ENCODE results near the gene KLHL1. TPM values are rescaled to one million over a fixed set of nuclear protein-coding genes. Genes with fewer than 3 reads are reported as not detected.

KLHL1 gene
- total RNA-seq, 1 donor, result not detected

- Histone ChIP-seq H3K4me1 (ENCODE audit: insufficient read depth, low read length) (no peaks in the 10 kb centered on the region), H3K36me3 (ENCODE audit: insufficient read depth, low read length) (no peaks in the 10 kb centered on the region), H3K9me3 (ENCODE audit: low read depth, low read length) (no peaks in the 10 kb centered on the region), H2AFZ (ENCODE audit: low read length) (no peak overlapping the region), H3K4me3 (ENCODE audit: insufficient read depth, low read length) (no peak overlapping the region), H4K20me1 (ENCODE audit: insufficient read depth, low read length) (no peaks in the 10 kb centered on the region), H3K4me2 (ENCODE audit: insufficient read depth, low read length) (no peak overlapping the region), H3K79me2 (ENCODE audit: insufficient read depth, low read length) (no peaks in the 10 kb centered on the region), H3K27me3 (ENCODE audit: insufficient read depth, low read length) (no peaks in the 10 kb centered on the region), H3K27ac (ENCODE audit: low read depth, low read length) (no peak overlapping the region)
- DNase-seq (ENCODE audit: insufficient read length, low spot score, missing footprints), result peak; percentile 25
- TF ChIP-seq CTCF (IDR thresholded peaks at IDR 0.05; ENCODE audit: extremely low read depth, low read depth, low read length), result no peak
These were observed 9.6 kb downstream of the KLHL1 start for GRCh38 chr13:70098669-70099068.

GRCh38 chr13:70090036-70090723 lies 18.1 kb downstream of the KLHL1 start:
- TF ChIP-seq CTCF (IDR thresholded peaks at IDR 0.05; ENCODE audit: extremely low read depth, low read depth, low read length), result no peak
- no peak overlapping the region for H3K27ac ChIP-seq (ENCODE audit: low read depth, low read length)
- H3K9me3 ChIP-seq (ENCODE audit: low read depth, low read length), result peaks cover 2% of the 10 kb centered on the region
- H3K79me2 ChIP-seq (ENCODE audit: insufficient read depth, low read length), result no peaks in the 10 kb centered on the region
- H3K27me3 ChIP-seq (ENCODE audit: insufficient read depth, low read length), result no peaks in the 10 kb centered on the region
- no peaks in the 10 kb centered on the region for H4K20me1 ChIP-seq (ENCODE audit: insufficient read depth, low read length)
- H2AFZ ChIP-seq (ENCODE audit: low read length), result no peak overlapping the region
- no peaks in the 10 kb centered on the region for H3K36me3 ChIP-seq (ENCODE audit: insufficient read depth, low read length)
- H3K4me2 ChIP-seq (ENCODE audit: insufficient read depth, low read length), result no peak overlapping the region
- H3K4me3 ChIP-seq (ENCODE audit: insufficient read depth, low read length), result no peak overlapping the region
- H3K4me1 ChIP-seq (ENCODE audit: insufficient read depth, low read length), result no peaks in the 10 kb centered on the region
- DNase-seq (ENCODE audit: insufficient read length, low spot score, missing footprints), result no peak

GRCh38 chr13:70088926-70089325 lies 19.3 kb downstream of the KLHL1 start:
- Histone ChIP-seq H3K4me3 (ENCODE audit: insufficient read depth, low read length) (no peak overlapping the region), H3K27me3 (ENCODE audit: insufficient read depth, low read length) (no peaks in the 10 kb centered on the region), H2AFZ (ENCODE audit: low read length) (no peak overlapping the region), H3K9me3 (ENCODE audit: low read depth, low read length) (peaks cover 2% of the 10 kb centered on the region), H3K79me2 (ENCODE audit: insufficient read depth, low read length) (no peaks in the 10 kb centered on the region), H4K20me1 (ENCODE audit: insufficient read depth, low read length) (no peaks in the 10 kb centered on the region), H3K4me1 (ENCODE audit: insufficient read depth, low read length) (no peaks in the 10 kb centered on the region), H3K4me2 (ENCODE audit: insufficient read depth, low read length) (no peak overlapping the region), H3K27ac (ENCODE audit: low read depth, low read length) (no peak overlapping the region), H3K36me3 (ENCODE audit: insufficient read depth, low read length) (no peaks in the 10 kb centered on the region)
- no peak for DNase-seq (ENCODE audit: insufficient read length, low spot score, missing footprints)
- TF ChIP-seq CTCF (IDR thresholded peaks at IDR 0.05; ENCODE audit: extremely low read depth, low read depth, low read length), result no peak

- Histone ChIP-seq H3K4me3 (ENCODE audit: insufficient read depth, low read length) (no peak overlapping the region), H3K27ac (ENCODE audit: low read depth, low read length) (no peak overlapping the region), H2AFZ (ENCODE audit: low read length) (no peak overlapping the region), H3K9me3 (ENCODE audit: low read depth, low read length) (peaks cover 2% of the 10 kb centered on the region), H3K4me2 (ENCODE audit: insufficient read depth, low read length) (no peak overlapping the region), H3K79me2 (ENCODE audit: insufficient read depth, low read length) (no peaks in the 10 kb centered on the region), H3K36me3 (ENCODE audit: insufficient read depth, low read length) (no peaks in the 10 kb centered on the region), H3K4me1 (ENCODE audit: insufficient read depth, low read length) (no peaks in the 10 kb centered on the region), H4K20me1 (ENCODE audit: insufficient read depth, low read length) (no peaks in the 10 kb centered on the region), H3K27me3 (ENCODE audit: insufficient read depth, low read length) (no peaks in the 10 kb centered on the region)
- TF ChIP-seq CTCF (IDR thresholded peaks at IDR 0.05; ENCODE audit: extremely low read depth, low read depth, low read length), result no peak
- no peak for DNase-seq (ENCODE audit: insufficient read length, low spot score, missing footprints)
These were observed 21.0 kb downstream of the KLHL1 start for GRCh38 chr13:70087247-70087646.
